Tibial nerve (tissue), 4 donors: Measurements from ENCODE around the gene MRTFB.

ENCODE experiments used
- EP300 ChIP-seq, 2 donors: sonication (generic); formaldehyde crosslinking; IDR thresholded peaks; one replicate each; pipeline ENCODE4 v1.6.1; 2017; ENCODE audit warnings: antibody characterized with exemption in 2 of 2, mild to moderate bottlenecking in 1 of 2
- POLR2A ChIP-seq, 2 donors: fragments of 450-650 bp; IDR thresholded peaks; one replicate each; pipeline ENCODE4 v1.6.1; 2017; ENCODE audit warnings: antibody characterized with exemption in 2 of 2, mild to moderate bottlenecking in 2 of 2, moderate library complexity in 2 of 2
- TF ChIP-seq, protein P1 (sequence below), 5 experiments: fragments of 200-600 bp in 3 of 5; fragments of 450-650 bp in 2 of 5; sonication (generic) in 3 of 5; IDR thresholded peaks; one replicate each; pipeline ENCODE4 v1.5.1; 2016 to 2019; ENCODE audit warnings: antibody characterized with exemption in 5 of 5, mild to moderate bottlenecking in 3 of 5, moderate library complexity in 2 of 5

DNA sequence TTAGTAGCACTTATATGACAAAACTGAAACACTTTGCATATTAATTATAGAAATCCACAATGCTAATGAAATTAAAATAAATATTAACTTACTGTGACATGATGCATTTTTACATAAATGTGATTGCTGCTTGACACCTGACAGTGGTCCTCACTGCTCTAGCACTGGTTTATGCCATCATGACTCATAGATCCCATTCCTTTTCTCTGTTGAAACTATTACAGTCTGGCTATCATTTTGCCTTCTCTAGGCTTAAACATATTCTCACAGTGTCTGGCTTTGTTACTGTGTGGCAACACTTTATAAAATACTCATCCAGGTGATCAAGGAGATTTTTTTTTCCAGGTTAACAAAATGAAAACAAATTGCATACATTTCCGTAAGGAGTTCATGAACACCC lies 108.0 kb downstream of the MRTFB start:
- TF ChIP-seq POLR2A (IDR thresholded peaks at IDR 0.05) (no peak), EP300 (IDR thresholded peaks at IDR 0.05) (no peak)
- TF ChIP-seq, protein P1, sequence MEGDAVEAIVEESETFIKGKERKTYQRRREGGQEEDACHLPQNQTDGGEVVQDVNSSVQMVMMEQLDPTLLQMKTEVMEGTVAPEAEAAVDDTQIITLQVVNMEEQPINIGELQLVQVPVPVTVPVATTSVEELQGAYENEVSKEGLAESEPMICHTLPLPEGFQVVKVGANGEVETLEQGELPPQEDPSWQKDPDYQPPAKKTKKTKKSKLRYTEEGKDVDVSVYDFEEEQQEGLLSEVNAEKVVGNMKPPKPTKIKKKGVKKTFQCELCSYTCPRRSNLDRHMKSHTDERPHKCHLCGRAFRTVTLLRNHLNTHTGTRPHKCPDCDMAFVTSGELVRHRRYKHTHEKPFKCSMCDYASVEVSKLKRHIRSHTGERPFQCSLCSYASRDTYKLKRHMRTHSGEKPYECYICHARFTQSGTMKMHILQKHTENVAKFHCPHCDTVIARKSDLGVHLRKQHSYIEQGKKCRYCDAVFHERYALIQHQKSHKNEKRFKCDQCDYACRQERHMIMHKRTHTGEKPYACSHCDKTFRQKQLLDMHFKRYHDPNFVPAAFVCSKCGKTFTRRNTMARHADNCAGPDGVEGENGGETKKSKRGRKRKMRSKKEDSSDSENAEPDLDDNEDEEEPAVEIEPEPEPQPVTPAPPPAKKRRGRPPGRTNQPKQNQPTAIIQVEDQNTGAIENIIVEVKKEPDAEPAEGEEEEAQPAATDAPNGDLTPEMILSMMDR (IDR thresholded peaks at IDR 0.05) = no peak
